H9 (cell line): ENCODE measurements around the gene PLD1. TPM values are rescaled to one million over a fixed set of nuclear protein-coding genes. Genes with fewer than 3 reads are reported as not detected.

ENCODE experiments used
- DNase-seq: peaks from one replicate; pipeline ENCODE4 v3.0.0-alpha.2; 2017
- H2AFZ ChIP-seq: one replicate; pipeline ENCODE4 v1.6.1; 2013; ENCODE audit warnings: mild to moderate bottlenecking, low read length, control low read depth, moderate library complexity
- H2AK5ac ChIP-seq: 2 replicates; pipeline ENCODE4 v1.6.1; 2013; ENCODE audit warnings: low read length, control low read depth, mixed read lengths; ENCODE audit not compliant: insufficient read length
- H2BK120ac ChIP-seq: one replicate; pipeline ENCODE4 v1.6.1; 2013; ENCODE audit warnings: low read depth, mild to moderate bottlenecking, low read length, control low read depth, inconsistent platforms; ENCODE audit not compliant: poor library complexity, severe bottlenecking
- H2BK12ac ChIP-seq: 2 replicates; pipeline ENCODE4 v1.6.1; 2013; ENCODE audit warnings: low read length, control low read depth, mixed read lengths, low read depth; ENCODE audit not compliant: insufficient read length
- H2BK15ac ChIP-seq: 2 replicates; pipeline ENCODE4 v1.6.1; 2013; ENCODE audit warnings: low read depth, low read length, control low read depth
- H2BK20ac ChIP-seq: one replicate; pipeline ENCODE4 v1.6.1; 2013; ENCODE audit warnings: low read depth, mild to moderate bottlenecking, low read length, control low read depth, inconsistent platforms; ENCODE audit not compliant: poor library complexity, severe bottlenecking
- H2BK5ac ChIP-seq: 2 replicates; pipeline ENCODE4 v1.6.1; 2013; ENCODE audit warnings: low read length, control low read depth, mixed read lengths; ENCODE audit not compliant: insufficient read length
- H3K14ac ChIP-seq: 2 replicates; pipeline ENCODE4 v1.6.1; 2013; ENCODE audit warnings: low read length, control low read depth; ENCODE audit not compliant: insufficient read depth
- H3K18ac ChIP-seq: 2 replicates; pipeline ENCODE4 v1.6.1; 2013; ENCODE audit warnings: low read depth, mild to moderate bottlenecking, mixed read lengths, low read length, control low read depth; ENCODE audit not compliant: insufficient read length
- H3K23ac ChIP-seq: 2 replicates; pipeline ENCODE4 v1.6.1; 2013; ENCODE audit warnings: low read length, control low read depth, mixed read lengths, low read depth; ENCODE audit not compliant: insufficient read length
- H3K23me2 ChIP-seq: 2 replicates; pipeline ENCODE4 v1.6.1; 2013; ENCODE audit warnings: low read depth, mild to moderate bottlenecking, mixed read lengths, low read length, control low read depth; ENCODE audit not compliant: insufficient read length, poor library complexity, severe bottlenecking
- H3K27ac ChIP-seq: 2 replicates; pipeline ENCODE4 v1.5.1; 2013; ENCODE audit warnings: low read length, control low read depth, mixed read lengths, low read depth; ENCODE audit not compliant: insufficient read length
- H3K27me3 ChIP-seq: 2 replicates; pipeline ENCODE4 v1.6.1; 2013; ENCODE audit warnings: low read length, control low read depth, inconsistent platforms; ENCODE audit not compliant: insufficient read depth
- H3K4ac ChIP-seq: 2 replicates; pipeline ENCODE4 v1.6.1; 2013; ENCODE audit warnings: low read depth, mild to moderate bottlenecking, control low read depth, inconsistent platforms, low read length, moderate library complexity
- H3K4me1 ChIP-seq: 2 replicates; pipeline ENCODE4 v1.6.1; 2013; ENCODE audit warnings: low read length, control low read depth, inconsistent platforms; ENCODE audit not compliant: insufficient read depth
- H3K4me2 ChIP-seq: 2 replicates; pipeline ENCODE4 v1.6.1; 2013; ENCODE audit warnings: low read length, control low read depth, mixed read lengths; ENCODE audit not compliant: insufficient read length, insufficient read depth
- H3K56ac ChIP-seq: 2 replicates; pipeline ENCODE4 v1.6.1; 2013; ENCODE audit warnings: low read depth, mild to moderate bottlenecking, mixed read lengths, low read length, control low read depth; ENCODE audit not compliant: insufficient read length
- H3K79me1 ChIP-seq: 2 replicates; pipeline ENCODE4 v1.6.1; 2013; ENCODE audit warnings: low read depth, mild to moderate bottlenecking, moderate library complexity, low read length, control low read depth, inconsistent platforms; ENCODE audit not compliant: insufficient read depth, poor library complexity, severe bottlenecking
- H3K79me2 ChIP-seq: 2 replicates; pipeline ENCODE4 v1.6.1; 2013; ENCODE audit warnings: low read length, control low read depth, inconsistent platforms; ENCODE audit not compliant: insufficient read depth
- H3K9ac ChIP-seq: 2 replicates; pipeline ENCODE4 v1.6.1; 2013; ENCODE audit warnings: low read length, control low read depth, mixed read lengths; ENCODE audit not compliant: insufficient read length; ENCODE audit errors: extremely low read depth
- H3K9me3 ChIP-seq: one replicate; pipeline ENCODE4 v1.6.1; 2013; ENCODE audit warnings: low read depth, low read length, inconsistent platforms; ENCODE audit not compliant: control insufficient read depth
- H3T11ph ChIP-seq: one replicate; pipeline ENCODE4 v1.6.1; 2013; ENCODE audit warnings: mild to moderate bottlenecking, low read length, control low read depth, inconsistent platforms
- H4K20me1 ChIP-seq: one replicate; pipeline ENCODE4 v1.6.1; 2013; ENCODE audit not compliant: control insufficient read depth, insufficient read length, insufficient read depth
- H4K5ac ChIP-seq: 2 replicates; pipeline ENCODE4 v1.6.1; 2013; ENCODE audit warnings: low read depth, mild to moderate bottlenecking, mixed read lengths, low read length, control low read depth; ENCODE audit not compliant: insufficient read length
- H4K8ac ChIP-seq: replicated peaks from 2 replicates; pipeline ENCODE4 v1.6.1; 2013; ENCODE audit warnings: low read length, control low read depth, mixed read lengths, low read depth; ENCODE audit not compliant: insufficient read length
- H4K91ac ChIP-seq: 2 replicates; pipeline ENCODE4 v1.6.1; 2013; ENCODE audit warnings: low read depth, mild to moderate bottlenecking, moderate library complexity, mixed read lengths, low read length, control low read depth; ENCODE audit not compliant: insufficient read length
- H3K27ac Mint-ChIP-seq, 3 experiments: 2 replicates in 2 of 3; 3 replicates in 1 of 3; pipeline ENCODE4 v1.8.0; 2020 to 2021; ENCODE audit warnings: mixed read lengths in 3 of 3, mild to moderate bottlenecking in 1 of 3, moderate library complexity in 1 of 3
- H3K27me3 Mint-ChIP-seq: 2 replicates; pipeline ENCODE4 v1.8.0; 2021; ENCODE audit warnings: low read depth, mild to moderate bottlenecking, moderate library complexity, mixed read lengths
- H3K36me3 Mint-ChIP-seq, 3 experiments: 2 replicates in 2 of 3; 3 replicates in 1 of 3; pipeline ENCODE4 v1.8.0; 2020 to 2021; ENCODE audit warnings: low read depth in 3 of 3, mixed read lengths in 3 of 3; ENCODE audit not compliant: insufficient read depth in 1 of 3
- H3K4me1 Mint-ChIP-seq, 2 experiments: 2 replicates each; pipeline ENCODE4 v1.8.0; 2020; ENCODE audit warnings: mixed read lengths in 2 of 2
- H3K4me3 Mint-ChIP-seq, 2 experiments: 2 replicates in 1 of 2; 3 replicates in 1 of 2; pipeline ENCODE4 v1.8.0; 2020 to 2021; ENCODE audit warnings: mild to moderate bottlenecking in 2 of 2, mixed read lengths in 2 of 2, moderate library complexity in 1 of 2
- H3K9me3 Mint-ChIP-seq, 2 experiments: 2 replicates in 1 of 2; 3 replicates in 1 of 2; pipeline ENCODE4 v1.8.0; 2020; ENCODE audit warnings: mild to moderate bottlenecking in 2 of 2, mixed read lengths in 2 of 2, moderate library complexity in 1 of 2
- WGBS: extraction: QIAGEN DNeasy Blood & Tissue Kit; methylation state at CpG from one replicate; pipeline ENCODE4 v1.1.7; 2013; ENCODE audit warnings: missing lambda C conversion rate, low lambda C conversion rate, mixed read lengths; ENCODE audit not compliant: insufficient read length; ENCODE audit errors: extremely low coverage; 5-methylcytosine and 5-hydroxymethylcytosine counted together
- total RNA-seq: library from RNA; stranded (reverse); gene quantifications from 2 replicates; pipeline ENCODE4 v1.2.1, GENCODE V29; 2021
- TF ChIP-seq, protein P1 (sequence below): fragments of 200-600 bp; sonication (generic); conservative IDR thresholded peaks from 3 replicates; pipeline ENCODE4 v1.8.0; 2021; ENCODE audit warnings: antibody characterized with exemption, mild to moderate bottlenecking

PLD1 gene
- total RNA-seq, 1 experiment from 2014 or later: 1.8 TPM

DNA sequence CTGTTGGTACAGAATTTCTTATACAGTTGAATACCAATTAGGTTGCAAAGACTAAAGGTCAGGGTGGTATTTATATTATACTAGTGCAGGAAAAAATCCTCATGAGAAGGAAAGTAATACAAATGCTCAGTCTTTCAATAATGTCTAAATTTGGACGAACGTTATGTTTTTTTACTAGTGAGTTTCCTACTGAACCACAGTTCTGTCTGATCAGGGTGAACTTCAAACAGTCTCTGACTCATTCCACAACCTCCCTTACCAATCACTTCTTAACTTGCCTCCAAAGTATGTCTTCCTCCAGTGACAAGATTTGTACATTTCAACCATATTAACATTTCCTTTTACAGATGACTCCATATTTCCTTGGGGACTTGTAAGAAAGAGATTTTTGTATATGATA, 36.3 kb upstream of the PLD1 start:
- Histone ChIP-seq H2BK15ac (no peak overlapping the region), H3K9me3 (no peaks in the 10 kb centered on the region), H4K91ac (no peak overlapping the region), H3K79me2 (no peaks in the 10 kb centered on the region), H3K14ac (no peak overlapping the region), H3K56ac (no peak overlapping the region), H2AK5ac (no peak overlapping the region), H3K4ac (no peak overlapping the region), H3K79me1 (no peaks in the 10 kb centered on the region), H3K9ac (no peak overlapping the region), H3K23ac (no peak overlapping the region), H3K4me1 (no peaks in the 10 kb centered on the region), H3K27me3 (no peaks in the 10 kb centered on the region), H4K20me1 (no peaks in the 10 kb centered on the region), H4K8ac (no peak overlapping the region), H3K27ac (no peak overlapping the region), H3K18ac (no peak overlapping the region), H2BK12ac (no peak overlapping the region), H2BK5ac (no peak overlapping the region), H2BK120ac (no peak overlapping the region), H3K4me2 (no peak overlapping the region), H4K5ac (no peak overlapping the region), H2AFZ (no peak overlapping the region), H3K23me2 (no peaks in the 10 kb centered on the region), H3T11ph (no peak overlapping the region), H2BK20ac (no peak overlapping the region)
- no peak for DNase-seq
- H3K9me3 Mint-ChIP-seq: no peaks in the 10 kb centered on the region; a peak in 1 of 5 replicates
- TF ChIP-seq, protein P1, sequence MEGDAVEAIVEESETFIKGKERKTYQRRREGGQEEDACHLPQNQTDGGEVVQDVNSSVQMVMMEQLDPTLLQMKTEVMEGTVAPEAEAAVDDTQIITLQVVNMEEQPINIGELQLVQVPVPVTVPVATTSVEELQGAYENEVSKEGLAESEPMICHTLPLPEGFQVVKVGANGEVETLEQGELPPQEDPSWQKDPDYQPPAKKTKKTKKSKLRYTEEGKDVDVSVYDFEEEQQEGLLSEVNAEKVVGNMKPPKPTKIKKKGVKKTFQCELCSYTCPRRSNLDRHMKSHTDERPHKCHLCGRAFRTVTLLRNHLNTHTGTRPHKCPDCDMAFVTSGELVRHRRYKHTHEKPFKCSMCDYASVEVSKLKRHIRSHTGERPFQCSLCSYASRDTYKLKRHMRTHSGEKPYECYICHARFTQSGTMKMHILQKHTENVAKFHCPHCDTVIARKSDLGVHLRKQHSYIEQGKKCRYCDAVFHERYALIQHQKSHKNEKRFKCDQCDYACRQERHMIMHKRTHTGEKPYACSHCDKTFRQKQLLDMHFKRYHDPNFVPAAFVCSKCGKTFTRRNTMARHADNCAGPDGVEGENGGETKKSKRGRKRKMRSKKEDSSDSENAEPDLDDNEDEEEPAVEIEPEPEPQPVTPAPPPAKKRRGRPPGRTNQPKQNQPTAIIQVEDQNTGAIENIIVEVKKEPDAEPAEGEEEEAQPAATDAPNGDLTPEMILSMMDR: no peak
- no peak overlapping the region for H3K4me3 Mint-ChIP-seq
- H3K4me1 Mint-ChIP-seq: peaks cover 11 to 16% of the 10 kb centered on the region in 2 experiments; a peak in 3 of 4 replicates
- H3K36me3 Mint-ChIP-seq: no peaks in the 10 kb centered on the region; a peak in 1 of 7 replicates
- WGBS: no CpG with 5 or more reads among the region's 2 CpGs
- no peak overlapping the region for H3K27ac Mint-ChIP-seq
- H3K27me3 Mint-ChIP-seq: 0 out of 2 replicates have a peak, but pooled peaks cover 1% of the 10 kb centered on the region
